Measurements from ENCODE around the gene LMBR1. TPM values are rescaled to one million over a fixed set of nuclear protein-coding genes. Genes with fewer than 3 reads are reported as not detected.

Gene LMBR1
- total RNA-seq, 4 donors from 2014 or later, result 38.0 to 81.3 (median 56.4) TPM

GRCh38 chr7:156693627-156694026, 199.4 kb downstream of the LMBR1 start:
- Histone ChIP-seq H3K27me3 (no peaks in the 10 kb centered on the region), H3K4me1 (no peaks in the 10 kb centered on the region), H3K9me3 (peaks cover 0 to 15% (median 9%) of the 10 kb centered on the region in 4 donors), H3K36me3 (peaks cover 0 to 10% (median 0%) of the 10 kb centered on the region in 4 donors), H3K4me3 (no peak overlapping the region), H3K27ac (replicated peaks in 1 of 4) (no peak overlapping the region)
- intact Hi-C loops (cut with DNase I), result no loop called here
- TF ChIP-seq EP300 (IDR thresholded peaks at IDR 0.05), result no peak
- TF ChIP-seq CTCF (IDR thresholded peaks at IDR 0.05), result no peak
- TF ChIP-seq POLR2A (IDR thresholded peaks at IDR 0.05; ENCODE audit: low read depth), result no peak
- no peak for TF ChIP-seq POLR2AphosphoS5 (IDR thresholded peaks at IDR 0.05)
- WGBS, result 97% methylated on average over 3 of the region's 3 CpGs
- DNase-seq (ENCODE audit: extremely low spot score), result no peak

GRCh38 chr7:156692849-156693248, 200.1 kb downstream of the LMBR1 start:
- Histone ChIP-seq H3K4me1 (no peaks in the 10 kb centered on the region), H3K4me3 (no peak overlapping the region), H3K9me3 (peaks cover 0 to 10% (median 6%) of the 10 kb centered on the region in 4 donors), H3K36me3 (peaks cover 0 to 2% (median 0%) of the 10 kb centered on the region in 4 donors), H3K27me3 (no peaks in the 10 kb centered on the region), H3K27ac (replicated peaks in 1 of 4) (no peak overlapping the region)
- no peak for TF ChIP-seq EP300 (IDR thresholded peaks at IDR 0.05)
- no peak for TF ChIP-seq CTCF (IDR thresholded peaks at IDR 0.05)
- no peak for TF ChIP-seq POLR2A (IDR thresholded peaks at IDR 0.05; ENCODE audit: low read depth)
- TF ChIP-seq POLR2AphosphoS5 (IDR thresholded peaks at IDR 0.05), result no peak
- no peak for DNase-seq (ENCODE audit: extremely low spot score)
- intact Hi-C loops (cut with DNase I), result no loop called here
- WGBS, result 91% methylated on average over 1 of the region's 1 CpG

GRCh38 chr7:156691764-156692163, 201.2 kb downstream of the LMBR1 start:
- WGBS, result 76% methylated on average over 5 of the region's 5 CpGs
- H3K27me3 ChIP-seq, result no peaks in the 10 kb centered on the region

GRCh38 chr7:156684661-156685060, 208.3 kb downstream of the LMBR1 start:
- no peak overlapping the region for H3K27ac ChIP-seq (replicated peaks in 1 of 4)
- H3K27me3 ChIP-seq, result no peaks in the 10 kb centered on the region
- TF ChIP-seq POLR2AphosphoS5 (IDR thresholded peaks at IDR 0.05) (no peak), POLR2A (IDR thresholded peaks at IDR 0.05; ENCODE audit: low read depth) (no peak), CTCF (IDR thresholded peaks at IDR 0.05) (no peak), EP300 (IDR thresholded peaks at IDR 0.05) (no peak)
- intact Hi-C loops (cut with DNase I), result no loop called here
- WGBS, result 97% methylated on average over 4 of the region's 4 CpGs
- no peak overlapping the region for H3K4me3 ChIP-seq
- H3K4me1 ChIP-seq, result no peaks in the 10 kb centered on the region
- DNase-seq (ENCODE audit: extremely low spot score), result no peak
- H3K9me3 ChIP-seq, result no peaks in the 10 kb centered on the region
- H3K36me3 ChIP-seq, result peaks cover 0 to 48% (median 34%) of the 10 kb centered on the region in 4 donors

More at GRCh38 chr7:156691764-156692163, 201.2 kb downstream of the LMBR1 start:
- no peak overlapping the region for H3K4me3 ChIP-seq
- no peaks in the 10 kb centered on the region for H3K36me3 ChIP-seq
- TF ChIP-seq CTCF (IDR thresholded peaks at IDR 0.05) (no peak), POLR2AphosphoS5 (IDR thresholded peaks at IDR 0.05) (no peak), POLR2A (IDR thresholded peaks at IDR 0.05; ENCODE audit: low read depth) (no peak), EP300 (IDR thresholded peaks at IDR 0.05) (no peak)
- no peaks in the 10 kb centered on the region for H3K4me1 ChIP-seq
- DNase-seq (ENCODE audit: extremely low spot score), result no peak
- H3K9me3 ChIP-seq, result peaks cover 0 to 5% (median 0%) of the 10 kb centered on the region in 4 donors
- intact Hi-C loops (cut with DNase I), result no loop called here
- H3K27ac ChIP-seq (replicated peaks in 1 of 4), result no peak overlapping the region

- TF ChIP-seq POLR2AphosphoS5 (IDR thresholded peaks at IDR 0.05) (no peak), CTCF (IDR thresholded peaks at IDR 0.05) (no peak), EP300 (IDR thresholded peaks at IDR 0.05) (no peak), POLR2A (IDR thresholded peaks at IDR 0.05; ENCODE audit: low read depth) (no peak)
- no peak for DNase-seq (ENCODE audit: extremely low spot score)
- 93% methylated on average over 9 of the region's 10 CpGs for WGBS
- Histone ChIP-seq H3K9me3 (no peaks in the 10 kb centered on the region), H3K36me3 (peaks cover under 1 to 52% (median 36%) of the 10 kb centered on the region in 4 donors), H3K27ac (replicated peaks in 1 of 4) (no peak overlapping the region), H3K27me3 (no peaks in the 10 kb centered on the region), H3K4me3 (no peak overlapping the region), H3K4me1 (no peaks in the 10 kb centered on the region)
- intact Hi-C loops (cut with DNase I), result no loop called here
These were observed 208.7 kb downstream of the LMBR1 start for GRCh38 chr7:156684251-156684650.
